HUES48 (cell line): ENCODE measurements around the gene HOXC9.

ENCODE experiments used
- H3K27ac ChIP-seq: one replicate; pipeline ENCODE4 v1.7.0; 2013; ENCODE audit warnings: low read depth, low read length, inconsistent platforms
- H3K27me3 ChIP-seq: 2 replicates; pipeline ENCODE4 v1.6.1; 2013; ENCODE audit warnings: mild to moderate bottlenecking, low read length; ENCODE audit not compliant: control insufficient read depth, insufficient read depth
- H3K36me3 ChIP-seq: 2 replicates; pipeline ENCODE4 v1.6.1; 2013; ENCODE audit warnings: low read length; ENCODE audit not compliant: control insufficient read depth, insufficient read depth
- H3K4me1 ChIP-seq: 2 replicates; pipeline ENCODE4 v1.6.1; 2013; ENCODE audit warnings: mild to moderate bottlenecking, low read length; ENCODE audit not compliant: control insufficient read depth, insufficient read depth
- H3K4me3 ChIP-seq: 2 replicates; pipeline ENCODE4 v1.5.1; 2013; ENCODE audit warnings: mild to moderate bottlenecking, low read depth, low read length
- H3K9ac ChIP-seq: 2 replicates; pipeline ENCODE4 v1.6.1; 2013; ENCODE audit warnings: mild to moderate bottlenecking, low read depth, low read length, moderate library complexity
- H3K9me3 ChIP-seq: 2 replicates; pipeline ENCODE4 v1.6.1; 2013; ENCODE audit warnings: low read length; ENCODE audit not compliant: control insufficient read depth, insufficient read depth

HOXC9 gene

GRCh38 chr12:53998110-53998899 is 1.7 kb upstream of the HOXC9 start:
- H3K9ac ChIP-seq: no peak overlapping the region
- H3K4me3 ChIP-seq: no peak overlapping the region
- peaks cover 100% of the 10 kb centered on the region for H3K27me3 ChIP-seq
- peaks cover 10% of the 10 kb centered on the region; the same call in 1 of the 2 replicates for H3K4me1 ChIP-seq
- H3K9me3 ChIP-seq: no peaks in the 10 kb centered on the region
- no peaks in the 10 kb centered on the region for H3K36me3 ChIP-seq
- no peak overlapping the region for H3K27ac ChIP-seq

GRCh38 chr12:53998900-53999236 is 1.1 kb upstream of the HOXC9 start:
- Histone ChIP-seq H3K4me1 (peaks cover 10% of the 10 kb centered on the region; the same call in 1 of the 2 replicates), H3K9ac (no peak overlapping the region), H3K36me3 (no peaks in the 10 kb centered on the region), H3K27me3 (peaks cover 100% of the 10 kb centered on the region), H3K27ac (no peak overlapping the region), H3K9me3 (no peaks in the 10 kb centered on the region), H3K4me3 (no peak overlapping the region)

GRCh38 chr12:53999559-54000115 is 324 bp upstream of the HOXC9 start:
- H3K9ac ChIP-seq: no peak overlapping the region
- H3K4me1 ChIP-seq: peaks cover 10% of the 10 kb centered on the region; the same call in 1 of the 2 replicates
- H3K36me3 ChIP-seq: no peaks in the 10 kb centered on the region
- H3K4me3 ChIP-seq: peak overlapping the region; percentile 46
- peaks cover 100% of the 10 kb centered on the region for H3K27me3 ChIP-seq
- no peak overlapping the region for H3K27ac ChIP-seq
- H3K9me3 ChIP-seq: no peaks in the 10 kb centered on the region

- Histone ChIP-seq H3K9ac (no peak overlapping the region), H3K27me3 (peaks cover 100% of the 10 kb centered on the region), H3K4me3 (no peak overlapping the region)
Observed at GRCh38 chr12:54001283-54002187, 1.6 kb downstream of the HOXC9 start.

GRCh38 chr12:54002278-54002914 is 2.4 kb downstream of the HOXC9 start:
- Histone ChIP-seq H3K27ac (no peak overlapping the region), H3K4me3 (no peak overlapping the region), H3K9me3 (no peaks in the 10 kb centered on the region), H3K36me3 (no peaks in the 10 kb centered on the region), H3K4me1 (peaks cover 7% of the 10 kb centered on the region; the same call in 1 of the 2 replicates), H3K9ac (no peak overlapping the region), H3K27me3 (peaks cover 100% of the 10 kb centered on the region)

More at GRCh38 chr12:54001283-54002187, 1.6 kb downstream of the HOXC9 start:
- no peak overlapping the region for H3K27ac ChIP-seq
- no peaks in the 10 kb centered on the region for H3K36me3 ChIP-seq
- peaks cover 7% of the 10 kb centered on the region; the same call in 1 of the 2 replicates for H3K4me1 ChIP-seq
- H3K9me3 ChIP-seq: no peaks in the 10 kb centered on the region

GRCh38 chr12:54002915-54003389 is 3.0 kb downstream of the HOXC9 start:
- no peak overlapping the region for H3K9ac ChIP-seq
- no peak overlapping the region for H3K4me3 ChIP-seq
- H3K27ac ChIP-seq: no peak overlapping the region
- H3K36me3 ChIP-seq: no peaks in the 10 kb centered on the region
- peaks cover 100% of the 10 kb centered on the region for H3K27me3 ChIP-seq
- H3K4me1 ChIP-seq: peaks cover 7% of the 10 kb centered on the region; the same call in 1 of the 2 replicates
- no peaks in the 10 kb centered on the region for H3K9me3 ChIP-seq

- no peaks in the 10 kb centered on the region for H3K9me3 ChIP-seq
- no peak overlapping the region for H3K27ac ChIP-seq
- peaks cover 100% of the 10 kb centered on the region for H3K27me3 ChIP-seq
- H3K36me3 ChIP-seq: no peaks in the 10 kb centered on the region
- H3K4me1 ChIP-seq: peaks cover 7% of the 10 kb centered on the region; the same call in 1 of the 2 replicates
- no peak overlapping the region for H3K4me3 ChIP-seq
- no peak overlapping the region for H3K9ac ChIP-seq
Observed at GRCh38 chr12:54003625-54004024, 3.7 kb downstream of the HOXC9 start.

- Histone ChIP-seq H3K36me3 (no peaks in the 10 kb centered on the region), H3K4me1 (peaks cover 7% of the 10 kb centered on the region; the same call in 1 of the 2 replicates), H3K27me3 (peaks cover 100% of the 10 kb centered on the region), H3K9ac (no peak overlapping the region), H3K4me3 (no peak overlapping the region), H3K27ac (no peak overlapping the region), H3K9me3 (no peaks in the 10 kb centered on the region)
Observed at GRCh38 chr12:54004063-54004840, 4.3 kb downstream of the HOXC9 start.

- H3K4me1 ChIP-seq: 0 out of 2 replicates have a peak, but pooled peaks cover 3% of the 10 kb centered on the region
- no peak overlapping the region for H3K9ac ChIP-seq
- H3K36me3 ChIP-seq: no peaks in the 10 kb centered on the region
- peaks cover 100% of the 10 kb centered on the region for H3K27me3 ChIP-seq
- H3K4me3 ChIP-seq: no peak overlapping the region
- no peak overlapping the region for H3K27ac ChIP-seq
- no peaks in the 10 kb centered on the region for H3K9me3 ChIP-seq
Observed at GRCh38 chr12:54004841-54005530, 5.0 kb downstream of the HOXC9 start.
